T-cell (primary cell): ENCODE results near the gene ELMOD3. TPM values are rescaled to one million over a fixed set of nuclear protein-coding genes. Genes with fewer than 3 reads are reported as not detected.

ENCODE experiments used
- ATAC-seq, 4 experiments: fragments of 200-7000 bp in 3 of 4; fragments of 150-1000 bp in 1 of 4; cut with Tn5 transposase; replicated peaks in 1 of 4; 1 replicate in 3 of 4; 2 replicates in 1 of 4; pipeline ENCODE4 v1.10.0; 2021; ENCODE audit warnings: moderate library complexity in 3 of 4, mild to moderate bottlenecking in 2 of 4, moderate number of reproducible peaks in 1 of 4
- CTCF ChIA-PET, 2 donors: fragments of 300-600 bp; sonication (Branson Sonifier 250); formaldehyde crosslinking; loops; one replicate each; lab custom pipeline; 2022; ENCODE audit warnings: antibody characterized with exemption in 2 of 2; lab: Charles Lee
- POLR2A ChIA-PET, 2 donors: fragments of 300-600 bp; sonication (Branson Sonifier 250); formaldehyde crosslinking; loops; one replicate each; lab custom pipeline; 2022; ENCODE audit warnings: antibody characterized with exemption in 2 of 2; lab: Charles Lee
- DNase-seq, 35 experiments: peaks; one replicate each; pipeline versions ENCODE4 v3.0.0 to v3.0.0-alpha.2; 2013 to 2023
- H3K27ac ChIP-seq: one replicate; pipeline ENCODE4 v1.5.1; 2013; ENCODE audit warnings: low read length
- H3K27me3 ChIP-seq, 2 experiments: replicated peaks in 1 of 2; 1 replicate in 1 of 2; 2 replicates in 1 of 2; pipeline versions ENCODE4 v1.6.1 to v1.7.0; 2013; ENCODE audit warnings: low read length in 1 of 2, mixed read lengths in 1 of 2; ENCODE audit not compliant: control insufficient read depth in 2 of 2, insufficient read depth in 2 of 2; ENCODE audit errors: extremely low read depth in 1 of 2
- H3K36me3 ChIP-seq, 2 donors: 1 replicate in 1 of 2; 2 replicates in 1 of 2; pipeline versions ENCODE4 v1.6.1 to v1.7.0; 2013; ENCODE audit warnings: low read length in 1 of 2; ENCODE audit not compliant: control insufficient read depth in 2 of 2, insufficient read depth in 1 of 2; ENCODE audit errors: extremely low read depth in 1 of 2
- H3K4me1 ChIP-seq, 2 experiments: 1 replicate in 1 of 2; 2 replicates in 1 of 2; pipeline versions ENCODE4 v1.6.1 to v1.7.0; 2013; ENCODE audit warnings: low read length in 2 of 2, mixed read lengths in 1 of 2; ENCODE audit not compliant: insufficient read depth in 2 of 2, control insufficient read depth in 1 of 2; ENCODE audit errors: extremely low read depth in 1 of 2
- H3K4me3 ChIP-seq, 2 donors: 1 replicate in 1 of 2; 2 replicates in 1 of 2; pipeline versions ENCODE4 v1.5.1 to v1.7.0; 2013; ENCODE audit warnings: mild to moderate bottlenecking in 2 of 2, low read length in 1 of 2, moderate library complexity in 1 of 2; ENCODE audit not compliant: control insufficient read depth in 1 of 2; ENCODE audit errors: extremely low read depth in 1 of 2
- H3K9me3 ChIP-seq: 2 replicates; pipeline ENCODE4 v1.7.0; 2013
- H3K27ac Mint-ChIP-seq, 2 donors: one replicate each; pipeline ENCODE4 v1.8.0; 2020 to 2021; ENCODE audit warnings: mild to moderate bottlenecking in 2 of 2, mixed read lengths in 2 of 2
- H3K27me3 Mint-ChIP-seq, 2 donors: one replicate each; pipeline ENCODE4 v1.8.0; 2021 to 2022; ENCODE audit warnings: mixed read lengths in 2 of 2
- H3K36me3 Mint-ChIP-seq: one replicate; pipeline ENCODE4 v1.8.0; 2021; ENCODE audit warnings: mixed read lengths
- H3K4me1 Mint-ChIP-seq, 3 donors: one replicate each; pipeline ENCODE4 v1.8.0; 2020 to 2022; ENCODE audit warnings: mixed read lengths in 3 of 3, mild to moderate bottlenecking in 1 of 3
- H3K4me3 Mint-ChIP-seq, 3 donors: one replicate each; pipeline ENCODE4 v1.8.0; 2020 to 2022; ENCODE audit warnings: mild to moderate bottlenecking in 3 of 3, mixed read lengths in 3 of 3, moderate library complexity in 3 of 3
- H3K9me3 Mint-ChIP-seq, 3 donors: one replicate each; pipeline ENCODE4 v1.8.0; 2020 to 2022; ENCODE audit warnings: mixed read lengths in 3 of 3
- WGBS: methylation state at CpG from one replicate; pipeline ENCODE4 v1.1.5; 2013; ENCODE audit warnings: missing lambda C conversion rate; ENCODE audit not compliant: insufficient coverage; 5-methylcytosine and 5-hydroxymethylcytosine counted together
- total RNA-seq, 35 experiments: library from RNA in 6 of 35; stranded (reverse) in 6 of 35; fragments of 120-200 nt in 1 of 35; gene quantifications; one replicate each; pipeline versions ENCODE4 v1.2.1 to v1.2.4 and lab custom pipeline; 2013 to 2026

The ELMOD3 gene
- total RNA-seq, 5 donors from 2014 or later (not counting 1 experiment from before 2014, with no cell fraction given), result 18.8 to 30.9 (median 25.2) TPM

- no peak overlapping the region for H3K27ac ChIP-seq
- H3K4me1 ChIP-seq, result no peaks in the 10 kb centered on the region
- DNase-seq (no peak), ATAC-seq (no peak)
- 98% methylated on average over 7 of the region's 14 CpGs for WGBS
- H3K27me3 ChIP-seq, result no peaks in the 10 kb centered on the region
- H3K9me3 ChIP-seq, result no peaks in the 10 kb centered on the region
- H3K36me3 ChIP-seq, result peaks cover 7 to 48% of the 10 kb centered on the region in 2 donors
- no peak overlapping the region for H3K4me3 ChIP-seq
- Mint-ChIP-seq H3K4me3 (no peak overlapping the region), H3K27ac (no peak overlapping the region), H3K27me3 (no peaks in the 10 kb centered on the region), H3K4me1 (no peaks in the 10 kb centered on the region), H3K36me3 (peaks cover 53% of the 10 kb centered on the region), H3K9me3 (no peaks in the 10 kb centered on the region)
- POLR2A ChIA-PET, result no interaction called here
- CTCF ChIA-PET, result no interaction called here
Measured at GRCh38 chr2:85344356-85344954, 10.1 kb upstream of the ELMOD3 start.

- Histone ChIP-seq H3K9me3 (no peaks in the 10 kb centered on the region), H3K27ac (no peak overlapping the region), H3K27me3 (no peaks in the 10 kb centered on the region), H3K4me1 (peaks cover 0 to 2% of the 10 kb centered on the region in 2 experiments), H3K4me3 (no peak overlapping the region), H3K36me3 (peaks cover 7 to 66% of the 10 kb centered on the region in 2 donors)
- ATAC-seq, result no peak
- H3K27ac Mint-ChIP-seq, result no peak overlapping the region
- H3K36me3 Mint-ChIP-seq, result peaks cover 60% of the 10 kb centered on the region
- WGBS, result 100% methylated on average over 1 of the region's 3 CpGs
- ChIA-PET POLR2A (no interaction called here), CTCF (no interaction called here)
- DNase-seq, result no peak
- no peaks in the 10 kb centered on the region for H3K27me3 Mint-ChIP-seq
- no peaks in the 10 kb centered on the region for H3K9me3 Mint-ChIP-seq
- H3K4me3 Mint-ChIP-seq, result no peak overlapping the region
- H3K4me1 Mint-ChIP-seq, result peaks cover 5 to 12% (median 7%) of the 10 kb centered on the region in 3 donors
Measured at GRCh38 chr2:85347599-85347998, 7.0 kb upstream of the ELMOD3 start.

DNA sequence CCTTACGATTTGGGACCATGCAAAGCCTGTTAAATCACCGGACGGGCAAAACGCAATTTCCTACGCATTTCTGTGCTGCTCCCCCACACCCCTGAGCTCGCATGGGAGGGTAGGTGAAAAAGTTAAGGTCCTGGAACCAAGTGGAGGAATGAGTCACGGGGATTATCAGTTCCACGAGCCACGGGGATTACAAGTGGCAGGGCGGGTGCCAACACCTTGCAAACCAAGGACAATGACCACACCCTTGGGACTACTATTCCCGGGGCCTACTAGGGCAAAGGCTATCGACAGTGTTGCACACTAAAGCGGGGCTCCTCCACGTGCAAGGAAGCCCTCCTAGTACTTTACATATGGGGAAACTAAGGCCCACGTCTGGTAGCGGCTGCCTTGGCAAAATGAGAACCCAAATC, 688 bp upstream of the ELMOD3 start:
- peak overlapping the region; percentile 99 for H3K27ac Mint-ChIP-seq
- POLR2A ChIA-PET, result interaction anchor here (1.7 to 1.9 kb wide), 2 partner anchors 26 to 27 kb away, joined by 8 to 16 read pairs; partner anchors contain the start of gene TGOLN2 (in 2 of the 2)
- H3K4me3 ChIP-seq, result peak overlapping the region; percentile 74 to 81
- DNase-seq (peak in 3 of 35 experiments; percentile 3 to 19 (median 9)), ATAC-seq (peak in 2 of 4 experiments; percentile 3 to 4)
- H3K27me3 ChIP-seq, result no peaks in the 10 kb centered on the region
- peaks cover 0 to 40% of the 10 kb centered on the region in 2 donors for H3K36me3 ChIP-seq
- CTCF ChIA-PET, result interaction anchor here in 1 of 2 donors (0.8 to 1.3 kb wide), 4 partner anchors 18 to 198 kb away, joined by 3 to 10 read pairs (median 5); no protein-coding TSS in a partner anchor
- peaks cover 13 to 29% of the 10 kb centered on the region in 2 experiments for H3K4me1 ChIP-seq
- no peaks in the 10 kb centered on the region for H3K9me3 ChIP-seq
- H3K9me3 Mint-ChIP-seq, result no peaks in the 10 kb centered on the region
- H3K4me3 Mint-ChIP-seq, result peak overlapping the region; percentile 92 to 100 (median 97)
- peaks cover 45% of the 10 kb centered on the region for H3K36me3 Mint-ChIP-seq
- no peaks in the 10 kb centered on the region for H3K27me3 Mint-ChIP-seq
- peak overlapping the region; percentile 63 for H3K27ac ChIP-seq
- peaks cover 52 to 59% (median 56%) of the 10 kb centered on the region in 3 donors for H3K4me1 Mint-ChIP-seq
- 5% methylated on average over 6 of the region's 16 CpGs for WGBS

DNA sequence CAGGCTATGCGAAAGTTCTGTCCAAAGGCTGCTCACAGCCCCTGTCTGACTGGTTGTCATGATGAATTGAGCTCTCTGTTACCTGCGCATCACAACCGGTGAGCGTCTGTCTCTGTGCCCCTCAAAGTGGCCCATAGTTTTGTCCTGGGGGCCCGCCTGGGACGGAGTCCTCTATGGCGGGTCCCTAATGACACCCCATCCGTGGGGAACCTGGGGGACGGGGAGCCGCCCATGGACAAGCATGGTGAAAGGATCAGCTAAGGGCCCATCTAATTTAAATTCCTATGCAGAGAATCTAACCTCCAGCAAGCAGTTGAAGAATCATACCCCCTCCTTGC, 473 bp downstream of the ELMOD3 start:
- H3K36me3 Mint-ChIP-seq, result peaks cover 41% of the 10 kb centered on the region
- Histone ChIP-seq H3K4me1 (peaks cover 13 to 32% of the 10 kb centered on the region in 2 experiments), H3K27me3 (no peaks in the 10 kb centered on the region), H3K27ac (peak overlapping the region; percentile 77), H3K4me3 (peak overlapping the region; percentile 74 to 81), H3K36me3 (peaks cover 0 to 30% of the 10 kb centered on the region in 2 donors), H3K9me3 (no peaks in the 10 kb centered on the region)
- peak in 2 of 35 experiments; percentile 10 to 13 for DNase-seq
- peak in 3 of 4 experiments; percentile 6 to 15 (median 8) for ATAC-seq
- peaks cover 54 to 60% (median 59%) of the 10 kb centered on the region in 3 donors for H3K4me1 Mint-ChIP-seq
- no peaks in the 10 kb centered on the region for H3K9me3 Mint-ChIP-seq
- CTCF ChIA-PET, result interaction anchor here (0.6 to 1.3 kb wide), 9 partner anchors 16 to 240 kb away, joined by 3 to 10 read pairs (median 3); partner anchors contain the start of gene TGOLN2 (in 1 of the 2)
- peak overlapping the region; percentile 92 to 100 (median 97) for H3K4me3 Mint-ChIP-seq
- H3K27me3 Mint-ChIP-seq, result no peaks in the 10 kb centered on the region
- POLR2A ChIA-PET, result interaction anchor here (0.6 to 1.9 kb wide), 7 partner anchors 27 to 1035 kb away, joined by 3 to 16 read pairs (median 4); partner anchors contain the start of gene TGOLN2 (in 2 of the 2)
- H3K27ac Mint-ChIP-seq, result peak overlapping the region; percentile 99
- WGBS, result 14% methylated on average over 7 of the region's 10 CpGs

DNA sequence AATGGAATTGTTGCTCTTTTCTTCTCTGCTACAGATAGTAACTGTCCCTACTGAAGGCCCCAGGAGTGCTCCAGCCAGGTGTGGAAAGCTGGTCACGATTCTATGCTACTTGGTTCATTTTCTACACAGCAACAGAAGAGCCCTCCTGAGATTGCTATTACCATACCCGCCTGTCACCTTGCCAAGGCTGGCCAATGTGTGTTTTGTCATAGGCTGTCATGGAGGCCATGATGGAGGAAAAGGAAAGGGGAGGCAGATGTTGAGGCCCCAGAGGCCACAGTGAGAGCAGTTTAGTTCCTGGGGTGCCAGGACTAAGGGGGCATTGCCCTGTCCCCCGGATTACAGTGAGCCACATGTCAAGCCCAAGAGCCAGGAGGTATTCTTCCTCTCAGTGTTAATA, 952 bp downstream of the ELMOD3 start:
- H3K4me3 ChIP-seq, result peak overlapping the region; percentile 74 to 81
- peak overlapping the region; percentile 92 to 100 (median 97) for H3K4me3 Mint-ChIP-seq
- POLR2A ChIA-PET, result interaction anchor here (0.6 to 1.7 kb wide), 4 partner anchors 28 to 1035 kb away, joined by 3 to 16 read pairs (median 4); partner anchors contain the start of gene TGOLN2 (in 1 of the 2)
- H3K27me3 ChIP-seq, result no peaks in the 10 kb centered on the region
- no peak overlapping the region for H3K27ac ChIP-seq
- H3K27me3 Mint-ChIP-seq, result no peaks in the 10 kb centered on the region
- H3K27ac Mint-ChIP-seq, result peak overlapping the region in 1 of 2 donors; percentile 24
- no peak for ATAC-seq
- peaks cover 54 to 60% (median 57%) of the 10 kb centered on the region in 3 donors for H3K4me1 Mint-ChIP-seq
- H3K4me1 ChIP-seq, result peaks cover 13 to 32% of the 10 kb centered on the region in 2 experiments
- CTCF ChIA-PET, result interaction anchor here (0.9 to 1.2 kb wide), 4 partner anchors 28 to 200 kb away, joined by 3 to 4 read pairs (median 3); partner anchors contain the start of gene TGOLN2 (in 1 of the 2)
- no peak for DNase-seq
- H3K36me3 Mint-ChIP-seq, result peaks cover 37% of the 10 kb centered on the region
- no CpG with 5 or more reads among the region's 3 CpGs for WGBS
- no peaks in the 10 kb centered on the region for H3K9me3 Mint-ChIP-seq
- no peaks in the 10 kb centered on the region for H3K9me3 ChIP-seq
- peaks cover 0 to 25% of the 10 kb centered on the region in 2 donors for H3K36me3 ChIP-seq

- WGBS, result 100% methylated on average over 1 of the region's 2 CpGs
- ATAC-seq (no peak), DNase-seq (no peak)
- CTCF ChIA-PET, result interaction anchor here in 1 of 2 donors (1.1 kb wide), 1 partner anchor 30 kb away, joined by 3 read pairs; no protein-coding TSS in a partner anchor
- Histone ChIP-seq H3K4me3 (no peak overlapping the region), H3K27ac (no peak overlapping the region), H3K9me3 (no peaks in the 10 kb centered on the region), H3K27me3 (no peaks in the 10 kb centered on the region), H3K4me1 (peaks cover 13 to 32% of the 10 kb centered on the region in 2 experiments), H3K36me3 (peaks cover 0 to 22% of the 10 kb centered on the region in 2 donors)
- H3K36me3 Mint-ChIP-seq, result peaks cover 37% of the 10 kb centered on the region
- POLR2A ChIA-PET, result interaction anchor here in 1 of 2 donors (0.7 kb wide), 1 partner anchor 112 kb away, joined by 5 read pairs; no protein-coding TSS in a partner anchor
- H3K4me1 Mint-ChIP-seq, result peaks cover 54 to 60% (median 54%) of the 10 kb centered on the region in 3 donors
- H3K27me3 Mint-ChIP-seq, result no peaks in the 10 kb centered on the region
- no peak overlapping the region for H3K27ac Mint-ChIP-seq
- no peaks in the 10 kb centered on the region for H3K9me3 Mint-ChIP-seq
- peak overlapping the region in 1 of 3 donors; percentile 13 for H3K4me3 Mint-ChIP-seq
Measured at GRCh38 chr2:85356186-85356585, 1.6 kb downstream of the ELMOD3 start.
